PC-9 (cell line): ENCODE data around the gene LY6G6D. TPM values are rescaled to one million over a fixed set of nuclear protein-coding genes. Genes with fewer than 3 reads are reported as not detected.

Source experiments
- BruUV-seq: library from RNA; stranded (reverse); fragments of 400-500 nt; replicated peaks from 2 replicates; lab custom pipeline; 2021; lab: Mats Ljungman, UMichigan
- CTCF ChIA-PET: fragments of 300-600 bp; sonication (Branson Sonifier 250); formaldehyde crosslinking; loops from one replicate; lab custom pipeline; 2022; ENCODE audit warnings: antibody characterized with exemption; lab: Charles Lee
- POLR2A ChIA-PET: fragments of 300-600 bp; sonication (Branson Sonifier 250); formaldehyde crosslinking; loops from one replicate; lab custom pipeline; 2022; ENCODE audit warnings: antibody characterized with exemption; ENCODE audit not compliant: unreplicated experiment; lab: Charles Lee
- DNase-seq, 2 experiments: peaks; one replicate each; pipeline versions ENCODE4 v3.0.0 to v3.0.0-alpha.2; 2015 to 2022; ENCODE audit warnings: mixed read lengths in 1 of 2
- H2AFZ ChIP-seq: fragments of 200-600 bp; sonication (generic); 2 replicates; pipeline ENCODE4 v1.8.1; 2017; ENCODE audit warnings: antibody characterized with exemption
- H3F3A ChIP-seq: fragments of 200-600 bp; sonication (generic); 2 replicates; pipeline ENCODE4 v1.8.1; 2017; ENCODE audit warnings: antibody characterized with exemption, mild to moderate bottlenecking, low read depth; ENCODE audit not compliant: insufficient read depth
- H3K27ac ChIP-seq: fragments of 200-600 bp; sonication (generic); 2 replicates; pipeline ENCODE4 v1.6.1; 2016; ENCODE audit warnings: mixed run types
- H3K27me3 ChIP-seq: fragments of 200-600 bp; sonication (generic); 2 replicates; pipeline ENCODE4 v1.6.1; 2016; ENCODE audit warnings: low read depth, mixed run types; ENCODE audit not compliant: insufficient read depth
- H3K36me3 ChIP-seq: fragments of 200-600 bp; sonication (generic); 2 replicates; pipeline ENCODE4 v1.6.1; 2016; ENCODE audit warnings: low read depth, mixed run types
- H3K4me1 ChIP-seq: fragments of 200-600 bp; sonication (generic); replicated peaks from 2 replicates; pipeline ENCODE4 v1.6.1; 2016; ENCODE audit warnings: mixed run types; ENCODE audit not compliant: insufficient read depth
- H3K4me2 ChIP-seq: fragments of 200-600 bp; sonication (generic); 2 replicates; pipeline ENCODE4 v1.6.1; 2017; ENCODE audit warnings: mixed run types
- H3K4me3 ChIP-seq: fragments of 200-600 bp; sonication (generic); 2 replicates; pipeline ENCODE4 v1.6.1; 2016; ENCODE audit warnings: mixed run types
- H3K79me2 ChIP-seq: fragments of 200-600 bp; sonication (generic); 2 replicates; pipeline ENCODE4 v1.6.1; 2017; ENCODE audit warnings: low read depth, mixed run types
- H3K9me2 ChIP-seq: fragments of 200-600 bp; sonication (generic); 2 replicates; pipeline ENCODE4 v1.8.1; 2017; ENCODE audit warnings: mild to moderate bottlenecking; ENCODE audit not compliant: insufficient read depth
- H3K9me3 ChIP-seq: fragments of 200-600 bp; sonication (generic); 2 replicates; pipeline ENCODE4 v1.8.1; 2016; ENCODE audit warnings: low read depth; ENCODE audit not compliant: insufficient read depth
- H4K20me1 ChIP-seq: fragments of 200-600 bp; sonication (generic); 2 replicates; pipeline ENCODE4 v1.8.1; 2017; ENCODE audit not compliant: insufficient read depth
- CTCF ChIP-seq: fragments of 200-600 bp; sonication (generic); conservative IDR thresholded peaks from 2 replicates; pipeline ENCODE4 v1.6.1; 2017; ENCODE audit warnings: mixed run types, antibody characterized with exemption, mild to moderate bottlenecking, moderate library complexity
- EZH2 ChIP-seq: fragments of 200-600 bp; sonication (generic); IDR thresholded peaks from 2 replicates; pipeline ENCODE4 v1.8.0; 2017; ENCODE audit warnings: antibody characterized with exemption, low read depth
- intact Hi-C: fragments of 100-400 bp; cut with micrococcal nuclease; formaldehyde crosslinking; loops from one replicate; pipeline ENCODE4 v1.10.0; 2022; ENCODE audit not compliant: unreplicated experiment
- total RNA-seq: library from RNA; stranded (reverse); gene quantifications from 2 replicates; pipeline ENCODE4 v1.2.3, GENCODE V29; 2021

The LY6G6D gene
- total RNA-seq, 1 experiment from 2014 or later = not detected

GRCh38 chr6:31676904-31677303, 38.2 kb upstream of the LY6G6D start:
- Histone ChIP-seq H2AFZ (no peak overlapping the region), H3K27me3 (no peaks in the 10 kb centered on the region), H3K9me2 (no peaks in the 10 kb centered on the region), H3F3A (peaks cover 44% of the 10 kb centered on the region), H3K4me3 (no peak overlapping the region), H3K79me2 (no peaks in the 10 kb centered on the region), H3K27ac (no peak overlapping the region), H4K20me1 (no peaks in the 10 kb centered on the region), H3K4me1 (peaks cover 14% of the 10 kb centered on the region), H3K4me2 (no peak overlapping the region), H3K36me3 (peaks cover 1% of the 10 kb centered on the region; the same call in 1 of the 2 replicates), H3K9me3 (no peaks in the 10 kb centered on the region)
- intact Hi-C loops = no loop called here
- ChIA-PET CTCF (interaction anchor here (0.6 kb wide), 1 partner anchor 212 kb away, joined by 3 read pairs; no protein-coding TSS in a partner anchor), POLR2A (no interaction called here)
- no peak for DNase-seq
- BruUV-seq = no TSS peak
- TF ChIP-seq EZH2 (no peak), CTCF (no peak)

DNA sequence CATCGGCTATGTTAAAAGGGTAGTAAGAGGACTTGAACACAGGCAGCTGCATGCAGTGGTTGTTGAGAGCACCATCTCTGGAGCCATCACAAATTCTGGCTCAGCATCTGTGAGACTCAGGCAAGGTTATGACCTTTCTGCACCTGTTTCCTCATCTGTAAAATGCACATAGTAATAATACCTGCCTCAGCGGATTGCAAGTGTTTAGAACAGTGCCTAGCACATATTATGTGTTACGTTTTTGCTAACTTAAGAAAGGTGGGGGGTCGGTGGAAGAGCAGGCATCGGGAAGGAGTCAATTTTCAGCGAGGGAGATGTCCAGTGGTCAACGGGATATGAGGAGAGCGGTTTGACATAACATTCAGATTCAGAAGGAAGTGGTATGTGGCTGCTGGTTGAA, 37.2 kb upstream of the LY6G6D start:
- Histone ChIP-seq H3K36me3 (no peaks in the 10 kb centered on the region), H4K20me1 (no peaks in the 10 kb centered on the region), H3K9me3 (no peaks in the 10 kb centered on the region), H3F3A (peaks cover 38% of the 10 kb centered on the region), H3K4me1 (peaks cover 17% of the 10 kb centered on the region), H3K27ac (no peak overlapping the region), H3K9me2 (no peaks in the 10 kb centered on the region), H3K4me3 (no peak overlapping the region), H3K79me2 (no peaks in the 10 kb centered on the region), H3K27me3 (no peaks in the 10 kb centered on the region), H3K4me2 (no peak overlapping the region), H2AFZ (no peak overlapping the region)
- no TSS peak for BruUV-seq
- intact Hi-C loops = no loop called here
- no peak for DNase-seq
- CTCF ChIA-PET = interaction anchor here (0.7 kb wide), 1 partner anchor 1520 kb away, joined by 4 read pairs; no protein-coding TSS in a partner anchor
- TF ChIP-seq EZH2 = no peak
- no peak for TF ChIP-seq CTCF
- POLR2A ChIA-PET = no interaction called here

DNA sequence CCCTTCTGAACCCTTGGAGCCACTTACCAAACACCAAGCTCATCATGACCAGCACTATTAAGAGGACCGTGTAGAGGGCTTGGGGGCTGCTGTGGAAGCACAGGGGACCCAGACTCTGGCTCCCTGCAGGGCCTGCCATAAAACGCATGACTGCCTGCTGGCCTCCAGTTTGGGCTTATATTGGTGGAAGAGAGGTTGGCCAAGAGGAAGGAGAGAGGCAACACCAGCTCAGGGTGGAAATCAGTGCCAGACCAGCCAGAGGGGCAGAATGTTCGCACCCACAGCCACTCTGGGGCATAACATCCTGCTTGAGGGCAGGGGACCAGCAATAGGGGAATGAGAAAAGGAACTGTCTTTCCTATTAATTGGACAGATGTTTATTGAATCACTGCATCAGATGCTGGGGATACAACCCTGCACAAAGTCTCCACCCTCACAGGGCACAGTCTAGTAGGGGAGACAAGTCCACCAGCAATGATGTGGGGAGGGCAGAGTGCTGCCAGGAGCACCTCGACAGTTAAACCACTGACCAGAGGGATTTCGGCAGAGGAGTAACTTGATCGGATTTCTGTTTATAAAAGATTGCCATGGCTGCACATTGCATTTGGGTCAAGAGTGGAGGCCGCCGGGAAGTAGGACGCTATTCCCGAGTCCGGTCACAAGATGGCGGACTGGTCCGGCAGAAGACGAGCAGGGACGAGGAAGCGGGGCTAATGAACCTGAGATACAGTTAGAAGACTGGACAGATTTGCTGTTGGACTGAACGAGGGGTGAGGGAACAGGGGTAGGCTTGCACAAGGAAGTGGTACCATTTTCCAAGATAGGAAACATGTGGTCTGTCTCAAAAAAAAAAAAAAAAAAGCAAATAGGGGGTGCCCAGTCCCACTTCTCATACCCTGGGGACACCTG, 34.7 kb upstream of the LY6G6D start, which contains the start of gene LY6G5C:
Gene LY6G5C (minus strand): TSS at position 842 of the 909 bp plus-strand sequence. CDS start 694 bp downstream, at position 148.
- H3F3A ChIP-seq = peaks cover 20% of the 10 kb centered on the region
- peak within 1 kb of the TSS; percentile 99 for H3K4me2 ChIP-seq
- intact Hi-C loops = loop anchor here (1.0 to 10.0 kb wide), 6 partner anchors 59 to 272 kb away; partner anchors contain the start of genes EHMT2 and SLC44A4
- no peaks in the 10 kb centered on the region for H3K9me3 ChIP-seq
- H3K27ac ChIP-seq = peak within 1 kb of the TSS; percentile 31; the same call in 1 of the 2 replicates
- H3K9me2 ChIP-seq = no peaks in the 10 kb centered on the region
- ChIA-PET CTCF (interaction anchor here (0.7 to 1.6 kb wide), 3 partner anchors 89 to 272 kb away, joined by 7 to 14 read pairs (median 11); no protein-coding TSS in a partner anchor), POLR2A (interaction anchor here (0.6 kb wide), 2 partner anchors 10 to 59 kb away, joined by 3 to 17 read pairs; no protein-coding TSS in a partner anchor)
- no peaks in the 10 kb centered on the region for H3K79me2 ChIP-seq
- peak within 1 kb of the TSS; percentile 70 for H3K4me3 ChIP-seq
- H4K20me1 ChIP-seq = no peaks in the 10 kb centered on the region
- TSS peak; percentile 69 for BruUV-seq
- DNase-seq = peak; percentile 82 to 88
- H3K4me1 ChIP-seq = peaks cover 17% of the 10 kb centered on the region
- no peaks in the 10 kb centered on the region for H3K27me3 ChIP-seq
- no peaks in the 10 kb centered on the region for H3K36me3 ChIP-seq
- peak within 1 kb of the TSS; percentile 98 for H2AFZ ChIP-seq
- no peak for TF ChIP-seq EZH2
- TF ChIP-seq CTCF = peak; percentile 54
